ENCODE measurements around the gene SLC38A2.

SLC38A2 gene

DNA sequence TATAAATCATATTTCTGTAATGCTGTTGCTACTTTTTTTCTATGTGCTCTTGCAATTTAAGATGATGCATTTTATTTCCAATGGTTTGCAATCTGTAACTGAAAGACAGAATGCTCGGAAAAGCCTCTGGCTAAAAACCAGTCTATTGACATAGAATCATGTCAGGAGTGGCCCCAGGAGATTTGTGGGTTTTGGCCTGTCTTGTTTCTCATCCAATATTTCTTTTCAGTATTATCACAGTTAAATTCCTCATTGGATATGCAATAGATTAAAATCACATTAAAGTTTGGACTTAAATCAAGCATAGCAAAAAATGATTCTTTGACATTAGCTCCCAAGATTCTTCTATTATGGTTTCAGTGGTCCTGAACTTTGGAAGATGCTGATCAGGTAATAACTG lies 19.1 kb upstream of the SLC38A2 start:
- no peak for DNase-seq

GRCh38 chr12:46390881-46391280 lies 18.3 kb upstream of the SLC38A2 start:
- DNase-seq = no peak

- no peak for DNase-seq
Measured at GRCh38 chr12:46390304-46390703, 17.7 kb upstream of the SLC38A2 start.

DNA sequence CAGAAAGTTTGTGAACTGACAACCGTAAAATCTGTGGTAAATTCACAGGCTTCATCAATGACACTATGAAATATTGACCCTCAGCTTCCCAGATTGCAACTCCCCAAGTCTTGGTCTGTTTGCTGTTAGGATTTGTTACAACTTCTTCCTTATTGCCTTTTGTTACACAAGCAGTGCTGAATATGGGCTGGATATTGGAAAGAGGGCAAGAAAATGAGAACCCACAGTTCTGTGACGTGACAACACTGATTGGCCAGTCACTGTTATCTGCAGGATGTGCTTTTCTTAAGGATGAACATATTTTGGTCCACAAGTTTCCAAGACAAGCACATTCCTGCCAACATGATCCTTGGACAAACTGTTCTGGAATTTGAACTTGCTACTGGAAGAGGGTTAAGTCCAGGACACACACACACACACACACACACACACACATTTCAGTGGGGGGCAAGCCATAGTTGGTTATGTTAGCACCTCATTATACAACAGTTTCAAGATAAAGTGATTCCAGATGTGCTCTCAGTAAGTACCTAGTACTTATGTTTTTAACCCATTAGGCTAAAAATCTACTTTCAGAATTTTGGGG lies 16.6 kb upstream of the SLC38A2 start:
- DNase-seq = no peak

DNA sequence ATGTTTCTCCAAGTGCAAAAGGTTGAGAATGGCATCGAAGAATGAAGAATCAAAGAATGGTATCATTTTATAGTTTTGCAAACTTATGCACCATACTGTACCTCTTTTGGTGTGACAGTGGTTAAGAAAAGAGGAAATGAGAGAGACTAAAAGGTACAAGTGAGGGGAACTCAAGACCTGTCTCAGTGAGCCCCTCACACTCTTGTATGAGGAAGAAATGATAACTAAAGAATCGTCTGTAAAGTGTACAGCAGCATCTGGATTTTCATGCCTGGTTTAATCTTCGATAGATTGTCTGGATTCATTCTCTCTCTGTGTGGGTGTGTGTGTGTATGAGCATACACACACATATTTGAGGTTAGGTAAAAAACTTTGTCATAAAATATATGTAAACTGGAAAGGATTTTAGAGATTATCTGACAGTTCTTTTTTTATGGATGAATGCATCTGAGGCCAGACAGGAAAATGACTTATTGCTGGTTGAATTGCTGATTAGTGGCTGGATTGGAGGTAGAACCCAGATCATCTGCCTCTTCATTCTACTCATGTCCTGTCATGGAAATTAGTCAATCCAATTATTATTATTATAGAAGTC lies 16.0 kb upstream of the SLC38A2 start:
- no peak for DNase-seq

- no peak for DNase-seq
Measured at GRCh38 chr12:46387670-46388069, 15.1 kb upstream of the SLC38A2 start.

DNA sequence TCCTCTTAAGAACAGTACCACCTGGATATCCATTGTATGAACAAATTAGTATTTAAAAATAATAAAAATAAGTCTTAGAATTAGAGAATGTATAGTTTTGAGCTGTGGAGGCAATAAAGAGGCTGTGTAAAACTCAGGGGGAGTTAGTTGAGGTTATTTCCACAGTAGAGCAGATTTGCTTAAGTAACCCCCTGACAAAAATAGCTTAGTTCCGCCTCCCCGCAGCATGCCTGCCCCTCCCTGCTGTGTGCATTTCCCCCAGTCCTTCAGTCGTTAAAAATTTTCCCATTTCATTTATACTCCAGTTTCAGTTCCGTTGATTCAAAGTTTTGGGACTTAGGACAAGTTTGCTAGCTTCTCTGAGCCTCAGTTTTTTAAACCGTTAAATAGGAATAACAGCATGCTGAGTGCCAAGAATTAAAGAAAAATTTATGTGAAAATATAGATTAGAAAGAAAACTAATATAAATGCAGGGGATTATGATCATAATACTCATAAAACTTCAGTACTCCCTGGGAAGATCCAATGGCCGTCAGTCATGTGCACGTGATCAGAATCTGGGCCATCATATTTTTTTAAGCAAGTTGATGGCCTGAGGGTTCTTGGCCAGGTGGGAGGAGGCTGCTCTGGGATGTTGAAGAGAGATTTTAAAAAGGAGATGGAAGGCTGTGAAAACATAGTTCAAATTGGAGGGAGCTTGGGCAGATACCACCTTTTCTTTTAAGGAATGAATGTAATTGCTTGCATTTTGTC lies 14.5 kb upstream of the SLC38A2 start:
- peak; percentile 45 for DNase-seq

DNA sequence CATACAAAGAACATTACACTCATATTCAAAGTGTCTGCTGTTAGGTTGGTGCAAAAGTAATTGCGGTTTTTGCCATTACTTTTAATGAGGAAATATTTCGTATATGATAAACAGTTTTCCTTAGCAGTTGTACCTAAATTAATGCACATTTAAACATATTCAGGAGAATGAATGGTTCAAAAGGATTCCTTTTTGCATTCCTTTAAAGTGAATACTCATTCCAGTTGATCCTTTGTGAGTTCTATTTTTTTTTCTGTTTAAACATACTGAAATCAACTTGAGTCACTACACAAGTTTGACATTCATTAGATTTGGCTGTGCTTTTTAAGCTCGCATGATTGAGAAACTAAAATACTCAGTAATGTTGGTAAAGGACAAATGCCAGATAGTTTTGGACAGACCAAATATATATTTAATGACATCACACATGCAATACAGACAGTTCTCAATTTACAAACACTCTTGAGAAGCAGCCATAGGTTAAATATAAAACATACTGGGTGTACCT lies 13.8 kb upstream of the SLC38A2 start:
- DNase-seq = no peak

- DNase-seq = no peak
Measured at GRCh38 chr12:46385438-46385837, 12.9 kb upstream of the SLC38A2 start.

GRCh38 chr12:46384451-46385309 lies 12.1 kb upstream of the SLC38A2 start:
- no peak for DNase-seq

- DNase-seq = peak; percentile 86
Measured at GRCh38 chr12:46383654-46384450, 11.3 kb upstream of the SLC38A2 start.

DNA sequence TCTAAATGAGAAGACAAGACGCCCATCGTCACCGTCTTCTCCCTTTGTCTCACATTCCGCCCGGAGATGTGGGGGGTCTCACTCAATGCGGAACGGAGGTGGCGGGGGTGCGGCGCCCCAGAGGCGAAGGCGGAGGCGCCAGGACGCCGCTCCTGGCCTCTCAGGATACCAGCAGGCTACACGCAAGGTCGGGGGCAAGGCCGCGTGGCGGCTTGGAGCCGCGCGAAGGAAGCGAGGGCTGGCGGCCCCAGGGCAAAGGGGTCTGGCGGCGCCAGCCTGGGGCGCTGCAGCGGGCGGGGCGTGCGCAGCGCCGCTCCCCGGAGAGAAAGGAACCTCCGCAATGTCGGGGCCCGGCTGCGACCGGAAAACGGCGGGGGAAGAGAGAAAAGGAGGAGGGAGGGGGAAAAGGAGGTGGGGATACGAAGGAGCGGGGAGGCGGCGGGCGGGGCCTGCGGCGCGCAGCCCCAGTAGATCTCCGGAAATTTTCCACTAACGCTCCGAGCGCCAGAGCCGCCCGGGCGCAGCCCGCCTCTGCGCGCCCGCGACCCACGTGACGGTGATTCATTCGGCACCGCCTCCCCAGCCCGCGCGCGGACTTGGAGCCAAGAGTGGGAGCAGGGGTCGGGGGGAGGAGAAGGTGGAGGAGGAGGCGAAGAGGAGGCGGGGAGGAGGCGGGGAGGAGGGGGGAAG lies 10.5 kb upstream of the SLC38A2 start:
- peak; percentile 98 for DNase-seq

DNA sequence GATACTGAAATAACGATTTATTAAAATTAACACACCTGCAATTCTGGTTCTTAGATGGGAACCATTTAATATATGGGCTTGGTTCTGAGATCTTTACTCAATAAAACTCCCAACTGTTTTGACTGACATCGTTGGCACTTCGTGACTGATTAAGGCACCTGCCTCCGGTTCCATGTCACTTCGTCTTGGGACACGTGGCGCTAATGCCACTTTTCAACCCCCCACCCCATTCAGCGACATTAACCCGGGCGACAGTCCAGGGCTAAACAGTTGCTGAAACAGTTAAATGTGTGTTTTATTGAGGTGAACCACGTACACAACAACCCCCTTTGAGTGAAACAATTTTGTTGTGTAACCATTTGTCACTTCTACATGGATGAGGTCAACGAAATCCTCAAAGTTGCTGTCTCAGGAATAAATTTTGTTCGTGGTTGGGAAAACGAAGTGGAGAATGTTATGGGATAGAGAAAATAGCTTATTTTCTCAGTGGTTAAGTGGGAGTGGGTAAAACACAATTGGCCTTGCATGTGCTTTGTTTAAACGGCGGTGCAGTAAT lies 9.9 kb upstream of the SLC38A2 start:
- DNase-seq = no peak

GRCh38 chr12:46380881-46381280 lies 8.3 kb upstream of the SLC38A2 start:
- DNase-seq = no peak

- no peak for DNase-seq
Measured at GRCh38 chr12:46380022-46380796, 7.6 kb upstream of the SLC38A2 start.

- no peak for DNase-seq
Measured at GRCh38 chr12:46379352-46379751, 6.8 kb upstream of the SLC38A2 start.

- DNase-seq = no peak
Measured at GRCh38 chr12:46378530-46378929, 6.0 kb upstream of the SLC38A2 start.

- no peak for DNase-seq
Measured at GRCh38 chr12:46377678-46378077, 5.1 kb upstream of the SLC38A2 start.

- DNase-seq = no peak
Measured at GRCh38 chr12:46376579-46376978, 4.0 kb upstream of the SLC38A2 start.

- DNase-seq = no peak
Measured at GRCh38 chr12:46374711-46375110, 2.1 kb upstream of the SLC38A2 start.

GRCh38 chr12:46374310-46374709 lies 1.7 kb upstream of the SLC38A2 start:
- DNase-seq = no peak

Data from NCI-H82 (cell line).